H1 (cell line): ENCODE results near the gene SHMT2. TPM values are rescaled to one million over a fixed set of nuclear protein-coding genes. Genes with fewer than 3 reads are reported as not detected.

Experiments
- CTCF ChIA-PET: fragments of 300-600 bp; sonication (Branson Sonifier 250); formaldehyde crosslinking; loops from one replicate; lab custom pipeline; 2021; ENCODE audit not compliant: partially characterized antibody; lab: Charles Lee
- POLR2A ChIA-PET: fragments of 300-600 bp; sonication (Branson Sonifier 250); formaldehyde crosslinking; loops from one replicate; lab custom pipeline; 2021; ENCODE audit warnings: inconsistent platforms; ENCODE audit not compliant: partially characterized antibody; lab: Charles Lee
- DNase-seq, 2 experiments: peaks; one replicate each; pipeline versions ENCODE4 v3.0.0 to v3.0.0-alpha.2; 2010 to 2022; ENCODE audit warnings: low spot score in 2 of 2, low read depth in 1 of 2, mixed read lengths in 1 of 2
- FAIRE-seq: peaks from 2 replicates; lab custom pipeline; 2011; peaks lifted over from hg19 to GRCh38; lab: Jason Lieb, UNC
- H2AFZ ChIP-seq: 2 replicates; pipeline ENCODE4 v1.8.1; 2012; ENCODE audit warnings: low read length, inconsistent platforms
- H2AK5ac ChIP-seq: 2 replicates; pipeline ENCODE4 v1.6.1; 2013; ENCODE audit warnings: low read depth, low read length
- H2BK120ac ChIP-seq: replicated peaks from 2 replicates; pipeline ENCODE3; 2013; ENCODE audit warnings: low read depth, low read length, inconsistent platforms
- H2BK12ac ChIP-seq: 2 replicates; pipeline ENCODE4 v1.6.1; 2013; ENCODE audit warnings: low read depth, low read length
- H2BK15ac ChIP-seq: 2 replicates; pipeline ENCODE4 v1.6.1; 2013; ENCODE audit warnings: low read length
- H2BK20ac ChIP-seq: 2 replicates; pipeline ENCODE4 v1.6.1; 2013; ENCODE audit warnings: low read length
- H2BK5ac ChIP-seq: 2 replicates; pipeline ENCODE4 v1.6.1; 2013; ENCODE audit warnings: low read depth, low read length
- H3K14ac ChIP-seq: 2 replicates; pipeline ENCODE4 v1.6.1; 2013; ENCODE audit warnings: inconsistent platforms; ENCODE audit not compliant: insufficient read length
- H3K18ac ChIP-seq: 2 replicates; pipeline ENCODE4 v1.6.1; 2013; ENCODE audit warnings: low read length; ENCODE audit errors: extremely low read depth
- H3K23ac ChIP-seq: 2 replicates; pipeline ENCODE4 v1.6.1; 2013; ENCODE audit warnings: inconsistent platforms; ENCODE audit not compliant: insufficient read length
- H3K23me2 ChIP-seq: 2 replicates; pipeline ENCODE4 v1.6.1; 2013; ENCODE audit warnings: low read depth, low read length
- H3K27ac ChIP-seq: 2 replicates; pipeline ENCODE4 v1.6.1; 2011; ENCODE audit warnings: low read depth, low read length, inconsistent platforms
- H3K27me3 ChIP-seq, 4 experiments: replicated peaks in 1 of 4; 1 replicate in 1 of 4; 2 replicates in 3 of 4; pipeline versions ENCODE4 v1.6.1 to v1.8.1; 2011 to 2013; ENCODE audit warnings: low read length in 3 of 4, mild to moderate bottlenecking in 3 of 4, inconsistent platforms in 2 of 4, mixed read lengths in 2 of 4, moderate library complexity in 1 of 4; ENCODE audit not compliant: control insufficient read depth in 3 of 4, insufficient read depth in 3 of 4; ENCODE audit errors: extremely low read depth in 1 of 4
- H3K36me3 ChIP-seq, 4 experiments: 2 replicates each; pipeline versions ENCODE4 v1.6.1 to v1.8.1; 2011 to 2013; ENCODE audit warnings: mild to moderate bottlenecking in 4 of 4, low read length in 3 of 4, moderate library complexity in 2 of 4, control low read depth in 1 of 4, inconsistent platforms in 1 of 4; ENCODE audit not compliant: insufficient read depth in 4 of 4, control insufficient read depth in 2 of 4
- H3K4ac ChIP-seq: replicated peaks from 2 replicates; pipeline ENCODE3; 2013; ENCODE audit warnings: low read length, low read depth, mixed read lengths, inconsistent platforms; ENCODE audit not compliant: insufficient read length
- H3K4me1 ChIP-seq, 4 experiments: replicated peaks in 1 of 4; 1 replicate in 1 of 4; 2 replicates in 3 of 4; pipeline versions ENCODE4 v1.6.1 to v1.8.1; 2011 to 2013; ENCODE audit warnings: low read length in 3 of 4, inconsistent platforms in 2 of 4, mixed read lengths in 1 of 4; ENCODE audit not compliant: insufficient read depth in 4 of 4, control insufficient read depth in 3 of 4
- H3K4me2 ChIP-seq, 2 experiments: 2 replicates each; pipeline versions ENCODE4 v1.6.1 to v1.8.1; 2011 to 2013; ENCODE audit warnings: low read depth in 2 of 2, low read length in 2 of 2, control low read depth in 1 of 2, inconsistent platforms in 1 of 2, mild to moderate bottlenecking in 1 of 2; ENCODE audit not compliant: insufficient read depth in 1 of 2
- H3K4me3 ChIP-seq, 4 experiments: fragments of 200-600, 300-600 bp in 1 of 4; sonication (generic), shearing (Covaris generic), sonication (Bioruptor Twin) in 1 of 4; 2 replicates each; pipeline versions ENCODE4 v1.5.1 to v1.8.1; 2011 to 2016; ENCODE audit warnings: low read length in 4 of 4, low read depth in 3 of 4, control low read depth in 2 of 4, inconsistent platforms in 2 of 4, mild to moderate bottlenecking in 2 of 4, mixed read lengths in 1 of 4, moderate library complexity in 1 of 4; ENCODE audit not compliant: insufficient read depth in 2 of 4; ENCODE audit errors: extremely low read depth in 1 of 4
- H3K56ac ChIP-seq: replicated peaks from 2 replicates; pipeline ENCODE3; 2013; ENCODE audit warnings: low read depth, mild to moderate bottlenecking, mixed read lengths, low read length, inconsistent platforms; ENCODE audit not compliant: insufficient read length
- H3K79me1 ChIP-seq: 2 replicates; pipeline ENCODE4 v1.6.1; 2013; ENCODE audit warnings: low read depth, low read length, control low read depth
- H3K79me2 ChIP-seq, 2 experiments: 2 replicates each; pipeline versions ENCODE4 v1.6.1 to v1.8.1; 2012 to 2013; ENCODE audit warnings: low read length in 2 of 2, mild to moderate bottlenecking in 2 of 2, inconsistent platforms in 1 of 2; ENCODE audit not compliant: insufficient read depth in 2 of 2, control insufficient read depth in 1 of 2
- H3K9ac ChIP-seq, 4 experiments: replicated peaks in 1 of 4; 1 replicate in 1 of 4; 2 replicates in 3 of 4; pipeline versions ENCODE4 v1.6.1 to v1.8.1; 2011 to 2013; ENCODE audit warnings: low read depth in 3 of 4, low read length in 3 of 4, control low read depth in 2 of 4, mild to moderate bottlenecking in 2 of 4, moderate library complexity in 2 of 4, inconsistent platforms in 1 of 4; ENCODE audit errors: extremely low read depth in 1 of 4
- H3K9me3 ChIP-seq, 2 experiments: 2 replicates each; pipeline versions ENCODE4 v1.6.1 to v1.8.1; 2012 to 2013; ENCODE audit warnings: mild to moderate bottlenecking in 2 of 2, moderate library complexity in 2 of 2, control low read depth in 1 of 2, inconsistent platforms in 1 of 2, low read depth in 1 of 2, low read length in 1 of 2, mixed read lengths in 1 of 2; ENCODE audit not compliant: insufficient read depth in 2 of 2
- H4K20me1 ChIP-seq, 2 experiments: replicated peaks in 1 of 2; 2 replicates each; pipeline versions ENCODE3 to v1.8.1; 2011 to 2013; ENCODE audit warnings: inconsistent platforms in 2 of 2, low read length in 2 of 2, mild to moderate bottlenecking in 1 of 2; ENCODE audit not compliant: insufficient read depth in 2 of 2, control insufficient read depth in 1 of 2
- H4K5ac ChIP-seq: 2 replicates; pipeline ENCODE4 v1.6.1; 2013; ENCODE audit warnings: low read length, low read depth, mixed read lengths, inconsistent platforms; ENCODE audit not compliant: insufficient read length
- H4K8ac ChIP-seq: 2 replicates; pipeline ENCODE4 v1.8.0; 2013; ENCODE audit warnings: mild to moderate bottlenecking, moderate library complexity, low read length, inconsistent platforms; ENCODE audit not compliant: insufficient read depth; ENCODE audit errors: extremely low read depth
- H4K91ac ChIP-seq: replicated peaks from 2 replicates; pipeline ENCODE3; 2013; ENCODE audit warnings: low read length, mixed read lengths, inconsistent platforms; ENCODE audit not compliant: insufficient read length
- CEBPB ChIP-seq: IDR thresholded peaks from 2 replicates; pipeline ENCODE4 v1.6.1; 2012; ENCODE audit warnings: low read depth, low read length
- CTCF ChIP-seq, 3 experiments: IDR thresholded peaks; 1 replicate in 2 of 3; 2 replicates in 1 of 3; pipeline versions ENCODE4 v1.5.1 to v1.6.1; 2011; ENCODE audit warnings: low read length in 3 of 3, mild to moderate bottlenecking in 3 of 3, inconsistent platforms in 2 of 3, low read depth in 1 of 3, moderate library complexity in 1 of 3; ENCODE audit not compliant: insufficient read depth in 1 of 3; ENCODE audit errors: control extremely low read depth in 1 of 3
- GABPA ChIP-seq: IDR thresholded peaks from 2 replicates; pipeline ENCODE4 v1.6.1; 2011; ENCODE audit warnings: mild to moderate bottlenecking, low read length, moderate library complexity, borderline replicate concordance; ENCODE audit not compliant: insufficient read depth
- POU5F1 ChIP-seq: IDR thresholded peaks from 2 replicates; pipeline ENCODE4 v1.6.1; 2011; ENCODE audit warnings: low read depth, mild to moderate bottlenecking, low read length, moderate library complexity
- SIN3A ChIP-seq, 2 experiments: IDR thresholded peaks in 1 of 2; conservative IDR thresholded peaks in 1 of 2; 2 replicates each; pipeline ENCODE4 v1.6.1; 2011 to 2012; ENCODE audit warnings: low read length in 2 of 2, improper control_type of control experiment in 1 of 2, low read depth in 1 of 2, mild to moderate bottlenecking in 1 of 2
- SIX5 ChIP-seq: IDR thresholded peaks from 2 replicates; pipeline ENCODE4 v1.6.1; 2011; ENCODE audit warnings: mild to moderate bottlenecking, low read depth, low read length
- SP1 ChIP-seq: IDR thresholded peaks from 2 replicates; pipeline ENCODE4 v1.6.1; 2011; ENCODE audit warnings: low read depth, low read length
- SP2 ChIP-seq: IDR thresholded peaks from 2 replicates; pipeline ENCODE4 v1.6.1; 2012; ENCODE audit warnings: mild to moderate bottlenecking, low read length, inconsistent platforms
- SP4 ChIP-seq: IDR thresholded peaks from 2 replicates; pipeline ENCODE4 v1.6.1; 2012; ENCODE audit warnings: low read length, inconsistent platforms
- TEAD4 ChIP-seq: IDR thresholded peaks from 2 replicates; pipeline ENCODE4 v1.6.1; 2012; ENCODE audit warnings: low read depth, low read length, inconsistent platforms, mixed read lengths
- YY1 ChIP-seq: IDR thresholded peaks from 2 replicates; pipeline ENCODE4 v1.6.1; 2011; ENCODE audit warnings: low read depth, mild to moderate bottlenecking, low read length
- WGBS, 2 experiments: shearing (Covaris generic) in 1 of 2; methylation state at CpG; one replicate each; pipeline versions ENCODE4 v1.1.6 to v1.1.7; 2013 to 2015; ENCODE audit warnings: low lambda C conversion rate in 2 of 2, mixed read lengths in 2 of 2, inconsistent platforms in 1 of 2, low coverage in 1 of 2, missing lambda C conversion rate in 1 of 2; ENCODE audit not compliant: insufficient replicate concordance in 2 of 2, insufficient coverage in 1 of 2, insufficient read length in 1 of 2; ENCODE audit errors: extremely low coverage in 1 of 2, missing lambda C conversion rate in 1 of 2; 5-methylcytosine and 5-hydroxymethylcytosine counted together
- polyA plus RNA-seq, 7 experiments: library from polyadenylated mRNA; depleted of rRNA in 3 of 7; stranded (reverse) in 5 of 7; unstranded in 2 of 7; fragments of >200 nt in 5 of 7; fragments of 200-250 nt in 2 of 7; gene quantifications; 1 replicate in 5 of 7; 2 replicates in 1 of 7; 4 replicates in 1 of 7; pipeline versions ENCODE4 v1.2.1 to v1.2.3, GENCODE V29; 2011 to 2013; ENCODE audit warnings: missing spikeins in 2 of 7, mixed read lengths in 2 of 7
- total RNA-seq: library from RNA; stranded (reverse); fragmentation: NEBNext Ultra II Directional; extraction: Animal tissue kit (Norgen Biotek cat#: 25700); gene quantifications from 2 replicates; pipeline ENCODE4 v1.2.1, GENCODE V29; 2021

The SHMT2 gene
- total and polyA plus RNA-seq, 2 of the 8 experiments (the other 6 are each of a cell fraction or from before 2014, with no cell fraction given): 274 to 520 TPM

- H3K4ac ChIP-seq: no peak overlapping the region
- peaks cover 44 to 56% (median 54%) of the 10 kb centered on the region in 4 experiments for H3K27me3 ChIP-seq
- no peaks in the 10 kb centered on the region for H3K79me1 ChIP-seq
- no peak overlapping the region for H4K8ac ChIP-seq
- H3K56ac ChIP-seq: no peak overlapping the region
- peaks cover 11 to 28% of the 10 kb centered on the region in 2 experiments for H4K20me1 ChIP-seq
- H3K36me3 ChIP-seq: peaks cover 5 to 32% (median 14%) of the 10 kb centered on the region in 4 experiments; a peak in 7 of 8 replicates
- H3K18ac ChIP-seq: no peak overlapping the region
- H3K4me2 ChIP-seq: peak overlapping the region; percentile 2 to 47; a peak in 2 of 4 replicates
- no peak overlapping the region for H3K14ac ChIP-seq
- FAIRE-seq: no peak
- peak in 1 of 2 experiments; percentile 86 for DNase-seq
- ChIA-PET CTCF (interaction anchor here (0.6 to 10.1 kb wide), 51 partner anchors 8 to 623 kb away, joined by 3 to 726 read pairs (median 4); partner anchors contain the start of genes GLI1, LRP1, LRP1-AS and SHMT2), POLR2A (interaction anchor here (0.7 to 8.8 kb wide), 19 partner anchors 8 to 128 kb away, joined by 3 to 686 read pairs (median 5); partner anchors contain the start of genes LRP1, SHMT2 and STAT6)
- H2AFZ ChIP-seq: no peak overlapping the region
- H2BK120ac ChIP-seq: no peak overlapping the region
- H3K23me2 ChIP-seq: peaks cover 7% of the 10 kb centered on the region; the same call in 1 of the 2 replicates
- H3K23ac ChIP-seq: no peak overlapping the region
- H4K91ac ChIP-seq: no peak overlapping the region
- H4K5ac ChIP-seq: no peak overlapping the region
- 0 out of 2 replicates have a peak overlapping the region, but pooled peaks have one; percentile 85 for H2BK12ac ChIP-seq
- no peak overlapping the region for H3K9ac ChIP-seq
- H3K79me2 ChIP-seq: no peaks in the 10 kb centered on the region
- H2AK5ac ChIP-seq: no peak overlapping the region
- 10% methylated on average over 10 of the region's 14 CpGs; no CpG with 5 or more reads in 1 of the 2 experiments for WGBS, 2 experiments
- peaks cover 9 to 35% (median 26%) of the 10 kb centered on the region in 4 experiments for H3K4me1 ChIP-seq
- H2BK15ac ChIP-seq: peak overlapping the region; percentile 81; the same call in 1 of the 2 replicates
- no peak overlapping the region for H3K27ac ChIP-seq
- H2BK5ac ChIP-seq: no peak overlapping the region
- no peak overlapping the region for H2BK20ac ChIP-seq
- no peaks in the 10 kb centered on the region for H3K9me3 ChIP-seq
- peak overlapping the region in 1 of 4 experiments; percentile 31; a peak in 1 of 8 replicates for H3K4me3 ChIP-seq
- TF ChIP-seq CEBPB: no peak
- TF ChIP-seq YY1: 0 out of 2 replicates have a peak, but pooled peaks have one; percentile 25
- no peak for TF ChIP-seq POU5F1
- peak in 1 of 2 experiments; percentile 80; a peak in 1 of 4 replicates for TF ChIP-seq SIN3A (conservative IDR thresholded peaks at IDR 0.05 in 1 of 2, IDR thresholded peaks at IDR 0.05 in 1 of 2; ENCODE audit: low read depth in 1 of 2, low read length in 2 of 2)
- peak in 2 of 3 experiments; percentile 83 to 89; a peak in 3 of 4 replicates for TF ChIP-seq CTCF (IDR thresholded peaks at IDR 0.05; ENCODE audit: control extremely low read depth in 1 of 3, insufficient read depth in 1 of 3, low read depth in 1 of 3, low read length in 3 of 3)
- TF ChIP-seq SP4: no peak; the same call in 1 of the 2 replicates
- no peak for TF ChIP-seq TEAD4
- TF ChIP-seq SP2: no peak
- TF ChIP-seq SIX5: no peak
- no peak for TF ChIP-seq GABPA
- TF ChIP-seq SP1: 0 out of 2 replicates have a peak, but pooled peaks have one; percentile 29
These were observed 15.1 kb upstream of the SHMT2 start for GRCh38 chr12:57214398-57214781.
